ENCODE data around the gene SPATA13.

- no peak for TF ChIP-seq CTCF (IDR thresholded peaks at IDR 0.05)
- no peak for TF ChIP-seq POLR2A (IDR thresholded peaks at IDR 0.05)
Observed at GRCh38 chr13:24237356-24237755, 76.8 kb downstream of the SPATA13 start.

Data from adrenal gland (tissue), 5 donors.